SKM-1 (cell line): ENCODE data around the gene SDHAF4.
"Not testable (repeated sequence)": the region's sequence is repeated elsewhere in the genome, so short reads cannot be mapped to it uniquely, and the experiment has no call there.

ENCODE experiments used
- DNase-seq: peaks from one replicate; lab custom pipeline; 2025; ENCODE audit not compliant: unreplicated experiment; lab: John Stamatoyannopoulos, UW

Gene SDHAF4

DNA sequence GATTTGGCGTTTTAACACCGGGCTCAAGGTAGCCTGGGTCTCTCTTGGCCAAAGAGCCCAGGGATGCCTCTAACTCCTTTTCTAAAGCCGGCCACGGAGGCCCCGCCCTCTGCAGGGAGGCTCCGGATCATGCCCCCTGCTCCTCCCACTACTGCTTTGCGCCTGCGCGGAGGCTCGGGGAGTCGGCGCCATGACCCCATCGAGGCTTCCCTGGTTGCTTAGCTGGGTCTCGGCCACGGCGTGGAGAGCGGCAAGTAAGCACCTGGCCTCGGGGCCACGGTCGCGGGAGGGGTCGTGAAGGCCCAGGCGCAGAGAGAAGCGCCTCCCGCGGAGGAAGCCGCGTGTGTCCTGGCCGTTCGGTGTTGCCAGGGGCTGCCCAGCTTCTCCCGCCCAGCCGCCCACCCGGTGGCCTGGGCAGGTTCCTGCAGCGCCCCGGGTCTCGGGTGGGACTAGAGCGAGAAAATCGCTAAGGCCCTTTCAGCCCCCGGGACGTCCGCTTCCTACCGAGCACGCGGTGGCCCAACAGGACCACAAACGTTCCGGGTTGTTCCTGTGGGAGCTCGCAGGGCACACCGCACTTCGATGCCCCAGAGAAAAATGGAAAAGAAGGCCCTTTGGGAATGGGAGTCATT is at the start of gene SDHAF4:
SDHAF4 (plus strand) TSS at position 180 of the 632 bp plus-strand sequence; CDS start at position 191, 11 bp downstream.
- peak; percentile 66 for DNase-seq

DNA sequence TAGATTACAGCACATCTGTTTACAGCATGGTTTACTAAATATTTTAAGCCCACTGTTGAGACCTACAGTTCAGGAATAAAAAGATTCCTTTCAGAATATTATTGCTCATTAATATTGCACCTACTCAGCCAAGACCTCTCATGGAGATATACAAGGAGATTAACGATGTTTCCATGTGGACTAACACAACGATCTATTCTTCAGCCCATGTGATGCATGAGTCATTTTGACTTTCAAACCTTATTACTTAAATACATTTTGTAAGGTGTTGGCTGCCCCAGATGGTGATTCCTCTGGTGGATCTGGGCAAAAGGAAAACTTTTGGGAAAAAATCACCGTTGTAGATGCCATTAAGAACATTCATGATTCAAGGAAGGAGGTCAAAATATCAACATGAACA is 48.0 kb upstream of the SDHAF4 start:
- DNase-seq = no peak

DNA sequence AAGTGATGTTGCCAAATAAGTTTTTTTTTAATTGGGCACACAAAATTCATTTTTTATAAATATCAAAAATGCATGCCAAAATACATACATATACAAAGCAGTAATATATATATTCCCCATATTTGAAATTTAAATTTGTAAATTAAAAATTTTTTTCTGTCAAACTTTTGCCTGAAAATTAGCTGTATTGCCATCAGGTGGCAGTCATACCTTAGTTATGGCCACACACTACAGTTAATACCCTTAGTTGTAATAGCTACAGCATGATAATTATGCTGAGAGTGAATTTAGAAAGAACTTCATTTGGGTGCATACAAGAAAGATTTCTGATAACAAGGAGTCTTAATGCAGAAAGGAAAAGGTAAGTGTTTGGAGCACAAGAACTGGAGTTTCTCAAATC is 46.2 kb upstream of the SDHAF4 start:
- no peak for DNase-seq

DNA sequence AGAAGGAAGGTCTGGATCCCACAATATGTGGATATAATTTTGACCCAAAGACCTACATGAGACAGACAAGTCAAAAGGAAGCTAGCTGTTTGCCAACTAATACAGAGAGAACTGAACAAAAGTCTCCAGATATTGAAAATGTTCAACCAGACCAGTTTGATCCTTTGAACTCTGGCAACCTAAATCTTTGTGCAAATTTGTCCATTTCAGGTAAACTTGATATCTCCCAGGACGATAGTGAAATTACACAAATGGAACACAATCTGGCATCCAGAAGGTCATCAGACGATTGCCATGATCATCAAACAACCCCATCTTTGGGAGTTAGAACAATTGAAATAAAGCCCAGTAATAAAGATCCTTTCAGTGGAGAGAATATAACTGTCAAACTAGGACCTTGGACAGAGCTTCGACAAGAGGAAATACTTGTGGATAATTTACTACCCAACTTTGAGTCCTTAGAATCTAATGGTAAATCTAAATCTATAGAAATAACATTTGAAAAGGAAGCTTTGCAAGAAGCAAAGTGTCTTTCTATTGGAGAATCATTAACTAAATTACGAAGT is 41.9 kb upstream of the SDHAF4 start:
- DNase-seq = no peak

DNA sequence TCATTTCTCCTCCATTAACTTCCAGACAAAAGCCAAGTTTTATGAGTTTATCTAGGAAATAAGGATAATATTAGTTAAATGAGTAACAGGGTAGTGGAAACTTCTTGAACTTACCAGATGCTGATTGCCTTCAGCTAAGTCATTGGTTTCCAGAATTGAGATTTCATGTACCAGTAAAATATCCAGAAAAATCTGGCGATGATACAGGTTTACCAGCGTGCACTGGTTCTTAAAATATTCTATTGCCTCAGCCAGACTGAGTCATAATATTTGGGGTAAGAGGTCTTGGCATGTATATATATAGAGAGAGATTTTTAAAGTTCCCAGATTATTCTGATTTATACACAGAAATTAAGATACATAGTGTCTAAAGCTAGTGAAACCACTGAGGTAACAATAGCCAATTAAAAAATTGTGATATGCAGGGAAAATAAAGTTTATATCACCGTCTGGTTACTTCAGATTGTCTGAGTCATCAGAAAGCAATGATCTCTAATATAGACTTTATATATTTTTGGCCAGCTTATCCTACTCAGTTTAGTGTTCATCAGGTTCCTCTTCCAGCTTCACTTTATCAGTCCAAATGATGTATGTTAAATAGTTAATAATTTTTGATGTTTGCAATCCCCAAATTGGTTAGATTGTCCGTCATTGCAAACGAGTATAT is 39.5 kb upstream of the SDHAF4 start:
- DNase-seq = no peak

DNA sequence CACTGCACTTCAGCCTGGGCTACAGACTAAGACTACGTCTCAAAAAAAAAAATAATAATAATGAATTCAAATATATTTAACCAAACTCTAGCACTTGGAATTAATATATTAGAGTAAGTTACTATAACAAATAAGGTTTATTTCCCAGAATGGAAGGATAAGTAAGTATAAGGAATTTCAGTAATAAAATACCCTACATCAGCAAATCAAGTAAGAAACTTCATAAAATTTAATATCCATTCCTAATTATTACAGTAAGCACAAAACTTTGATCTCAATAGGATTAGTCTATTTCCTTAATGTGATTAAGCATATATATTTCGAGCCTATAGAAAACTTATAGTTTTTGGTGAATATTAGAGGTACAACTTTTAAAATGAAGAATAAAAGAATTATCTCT is 36.7 kb upstream of the SDHAF4 start:
- DNase-seq = no peak

DNA sequence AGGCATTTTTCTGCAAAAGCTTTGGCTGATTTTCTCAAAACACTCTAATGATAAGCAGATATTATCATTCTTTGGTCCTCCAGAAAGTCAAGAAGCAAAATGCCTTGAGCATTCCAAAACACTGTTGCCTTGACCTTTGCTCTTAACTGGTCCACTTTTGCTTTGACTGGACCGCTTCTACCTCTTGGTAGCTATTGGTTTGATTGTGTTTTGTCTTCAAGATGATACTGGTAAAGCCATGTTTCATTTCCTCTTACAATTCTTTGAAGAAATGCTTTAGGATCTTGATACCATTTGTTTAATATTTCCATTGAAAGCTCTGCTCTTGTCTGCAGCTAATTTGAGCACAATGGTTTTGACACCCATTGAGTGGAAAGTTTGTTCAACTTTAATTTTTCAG is 35.6 kb upstream of the SDHAF4 start:
- DNase-seq = no peak

DNA sequence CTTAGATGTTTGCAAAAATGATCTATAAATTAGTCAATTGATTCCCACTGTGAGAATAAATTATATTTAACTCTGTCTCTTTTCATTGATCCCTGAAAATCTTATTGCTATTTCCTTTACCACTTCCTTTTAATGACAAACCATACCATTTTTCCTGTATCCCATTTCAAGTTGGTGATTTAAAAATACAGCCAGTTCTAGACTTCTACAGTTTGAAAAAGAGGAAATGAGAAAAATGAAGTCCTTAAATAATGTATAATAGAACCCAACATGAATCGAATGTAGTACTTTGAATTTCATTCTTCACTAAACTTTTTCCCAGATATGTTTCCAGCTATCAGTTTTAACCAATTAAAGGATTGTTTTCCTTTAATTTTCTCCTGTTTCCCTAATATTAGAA is 29.5 kb upstream of the SDHAF4 start:
- DNase-seq = no peak

DNA sequence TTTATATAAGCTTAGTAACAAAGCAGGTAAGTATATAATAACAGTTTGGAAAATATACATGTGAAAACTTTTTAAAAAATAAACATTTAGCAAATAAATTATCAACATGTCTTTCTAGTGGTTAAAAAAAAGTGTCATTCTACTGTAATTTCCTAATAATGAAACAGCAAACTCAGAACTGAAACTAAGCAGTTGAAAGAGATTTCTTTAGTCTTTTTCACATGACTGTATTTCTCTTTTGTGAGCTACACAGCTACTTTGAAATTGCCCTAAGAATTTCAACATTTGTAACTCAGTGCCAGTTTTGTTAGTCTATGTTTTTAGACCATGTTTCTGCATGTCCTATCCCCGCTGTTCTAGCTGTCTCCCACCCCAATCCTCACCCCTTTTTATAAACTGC is 28.4 kb upstream of the SDHAF4 start:
- DNase-seq = no peak

DNA sequence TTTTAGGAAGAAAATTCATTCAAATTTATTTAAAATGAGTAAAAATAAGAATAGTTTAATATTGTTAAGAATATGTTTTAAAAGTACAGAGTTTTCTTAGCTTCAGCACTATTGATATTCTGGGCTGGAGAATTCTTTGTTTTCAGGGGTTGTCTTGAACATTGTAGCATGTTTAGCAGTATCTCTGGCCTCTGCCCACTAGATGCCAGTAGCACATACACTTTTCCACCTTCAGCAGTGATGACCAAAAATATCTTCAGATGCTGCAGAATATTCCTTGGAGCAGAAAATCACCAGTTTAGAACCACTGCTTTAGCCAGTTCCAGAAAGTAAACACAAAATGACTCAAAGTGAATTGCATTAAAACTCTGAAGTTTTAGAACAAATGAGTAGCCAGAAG is 19.4 kb upstream of the SDHAF4 start:
- DNase-seq = no peak

DNA sequence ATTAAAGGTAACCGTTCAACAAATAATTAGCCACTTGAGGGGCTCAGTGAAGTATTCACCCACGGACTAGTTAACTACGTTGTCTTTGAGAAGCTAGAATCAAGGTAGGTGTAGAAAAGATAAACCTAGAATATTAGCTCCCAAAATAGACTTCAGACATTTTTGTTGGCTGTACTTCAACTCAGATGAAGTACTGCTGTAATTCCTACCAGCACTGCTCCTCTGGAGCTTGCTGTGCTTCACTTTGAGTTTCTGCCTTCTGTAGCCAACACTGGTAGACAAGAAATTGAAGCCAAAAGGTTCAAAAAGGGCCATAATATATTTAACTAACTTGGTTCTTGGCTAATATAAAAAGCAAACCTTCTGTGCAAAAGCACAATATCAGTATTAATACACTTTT is 18.8 kb upstream of the SDHAF4 start:
- no peak for DNase-seq

DNA sequence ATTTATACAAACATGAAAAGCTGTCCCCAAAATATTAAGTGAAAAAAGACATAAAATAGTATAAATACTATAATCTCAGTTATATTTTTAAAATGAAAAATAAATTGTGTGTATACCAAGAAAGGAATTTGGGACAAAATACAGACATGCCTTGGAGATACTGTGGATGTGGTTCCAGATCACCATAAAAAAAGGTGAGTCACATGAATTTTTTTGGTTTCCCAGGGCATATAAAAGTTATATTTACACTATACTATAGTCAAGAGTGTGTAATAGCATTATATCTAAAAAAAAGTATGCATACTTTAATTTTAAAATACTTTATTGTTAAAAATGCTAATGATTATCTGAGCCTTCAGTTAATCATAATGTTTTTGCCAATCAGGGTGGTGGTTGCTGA is 17.4 kb upstream of the SDHAF4 start:
- no peak for DNase-seq

DNA sequence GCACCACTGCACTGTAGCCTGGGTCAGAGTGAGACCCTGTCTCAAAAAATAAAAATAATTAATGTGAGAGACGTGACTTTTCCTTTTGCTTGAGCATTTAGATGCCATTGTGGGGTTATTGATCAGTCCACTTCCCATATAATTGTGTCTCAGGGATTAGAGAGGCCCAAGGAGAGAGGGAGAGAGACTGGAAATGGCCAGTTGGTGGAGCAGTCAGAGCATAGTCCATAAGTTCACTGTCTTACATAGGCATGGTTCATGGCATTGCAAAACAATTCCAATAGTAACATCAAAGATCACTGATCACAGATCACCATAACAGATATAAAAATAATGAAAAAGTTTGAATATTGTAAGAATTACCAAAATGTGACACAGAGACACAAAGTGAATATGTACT is 15.2 kb upstream of the SDHAF4 start:
- DNase-seq = no peak

DNA sequence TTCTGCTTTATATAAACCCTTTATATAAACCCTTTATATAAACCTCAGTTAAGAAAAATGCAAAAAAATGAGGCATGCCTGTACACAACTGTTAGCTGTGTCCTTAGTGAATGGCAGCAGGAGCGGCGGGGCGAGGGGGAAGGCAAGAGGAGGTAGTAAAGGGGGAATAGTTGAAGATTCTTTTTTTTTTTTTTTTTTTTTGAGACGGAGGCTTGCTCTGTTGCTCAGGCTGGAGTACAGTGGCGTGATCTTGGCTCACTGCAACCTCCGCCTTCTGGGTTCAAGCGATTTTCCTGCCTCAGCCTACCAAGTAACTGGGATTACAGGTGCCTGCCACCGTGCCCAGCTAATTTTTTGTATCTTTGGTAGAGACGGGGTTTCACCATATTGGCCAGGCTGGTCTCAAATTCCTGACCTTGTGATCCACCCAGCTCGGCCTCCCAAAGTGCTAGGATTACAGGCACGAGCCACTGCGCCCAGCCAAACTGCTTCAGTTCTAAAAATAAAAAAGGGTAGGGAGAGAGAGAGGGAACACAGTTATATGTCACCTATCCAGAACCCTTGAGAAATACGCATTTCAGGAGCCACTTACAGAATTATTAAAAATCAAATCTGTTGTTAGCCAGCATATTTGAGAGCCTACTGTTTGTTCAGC is 14.3 kb upstream of the SDHAF4 start:
- not testable (repeated sequence) for DNase-seq

DNA sequence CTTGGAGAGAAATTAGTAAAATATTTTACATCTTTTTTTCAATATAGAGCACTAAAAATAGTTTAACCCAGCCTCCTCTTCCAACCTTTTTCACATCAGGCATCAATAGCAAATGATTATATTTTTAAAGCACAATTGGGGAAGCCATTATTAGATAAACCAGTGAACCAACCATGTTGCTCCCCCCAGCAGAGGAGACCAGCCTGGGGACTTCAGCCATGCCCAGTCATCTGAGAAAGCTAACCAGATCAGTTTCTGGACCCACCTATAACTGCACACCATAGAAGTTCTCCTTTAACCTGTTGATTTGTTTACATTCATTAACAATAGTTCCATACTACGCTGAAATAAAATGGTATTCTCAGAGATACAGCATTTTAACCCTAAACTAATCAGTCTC is 13.8 kb upstream of the SDHAF4 start:
- DNase-seq = no peak

DNA sequence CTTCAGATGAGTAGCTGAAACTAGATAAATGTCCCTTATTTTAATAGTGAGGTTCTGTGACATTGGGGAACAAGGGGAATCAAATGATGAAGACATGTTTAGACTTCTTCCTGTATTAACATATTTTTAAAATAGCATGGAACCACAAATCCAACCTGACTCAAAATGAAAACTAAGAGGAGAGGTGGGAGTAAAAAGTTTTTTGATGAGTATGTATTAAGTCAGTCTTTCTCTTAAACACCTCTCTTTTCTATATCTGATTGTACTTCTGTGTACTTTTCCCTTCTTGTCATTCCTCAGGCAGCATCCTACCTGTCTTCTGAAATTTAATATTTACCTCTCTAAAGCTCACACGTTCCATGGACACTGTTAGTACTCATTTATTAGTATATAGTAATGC is 8.7 kb upstream of the SDHAF4 start:
- DNase-seq = no peak

DNA sequence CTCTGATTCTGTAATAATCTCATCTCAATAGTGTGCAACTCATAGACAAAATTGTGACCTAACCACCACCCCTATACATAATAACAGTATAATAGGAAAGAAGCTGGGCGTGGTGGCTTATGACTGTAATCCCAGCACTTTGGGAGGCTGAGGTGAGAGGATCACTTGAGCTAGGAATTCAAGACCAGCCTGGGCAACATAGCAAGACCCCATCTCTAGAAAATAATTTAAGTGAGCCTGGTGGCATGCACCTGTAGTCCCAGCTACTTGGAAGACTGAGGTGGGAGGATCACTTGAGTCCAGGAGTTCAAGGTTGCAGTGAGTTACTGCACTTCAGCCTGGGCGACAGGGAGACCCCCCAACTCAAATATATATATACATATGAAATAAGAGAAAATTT is 4.3 kb upstream of the SDHAF4 start:
- DNase-seq = not testable (repeated sequence)

DNA sequence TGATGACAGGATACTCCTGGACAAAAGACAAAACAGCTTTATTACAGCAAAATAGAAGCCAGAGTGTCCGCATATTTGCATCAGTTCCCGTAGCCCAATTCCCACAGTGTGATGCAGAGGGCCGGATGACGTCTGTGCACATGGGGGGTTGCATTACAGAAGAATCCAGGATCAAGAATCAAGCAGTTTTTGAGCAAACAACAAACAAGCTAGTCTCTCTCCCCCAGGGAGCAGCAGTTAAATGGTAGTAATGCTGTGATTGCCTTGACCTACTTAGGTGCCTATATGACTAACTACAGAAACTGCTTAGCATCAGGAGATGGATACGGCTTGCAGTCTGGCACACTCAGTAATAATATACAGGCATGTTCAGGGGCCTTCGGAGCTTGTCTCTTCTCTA is 3.2 kb upstream of the SDHAF4 start:
- no peak for DNase-seq

DNA sequence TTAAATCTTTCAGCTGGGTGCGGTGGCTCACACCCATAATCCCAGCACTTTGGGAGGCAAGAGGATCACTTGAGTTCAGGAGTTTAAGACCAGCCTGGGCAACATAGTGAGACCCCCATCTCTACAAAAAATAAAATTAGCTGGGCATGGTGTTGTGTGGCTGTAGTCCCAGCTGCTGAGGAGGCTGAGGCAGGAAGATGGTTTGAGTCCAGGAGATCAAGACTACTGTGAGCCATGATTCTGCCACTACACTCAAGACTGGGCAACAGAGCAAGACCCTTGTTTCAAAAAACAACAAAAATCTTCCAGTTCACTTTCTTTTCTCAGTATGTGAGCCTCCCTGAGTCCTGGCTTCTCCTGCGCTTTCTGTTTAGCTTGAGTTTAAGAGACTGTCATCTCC is 7.9 kb downstream of the SDHAF4 start:
- DNase-seq = no peak

DNA sequence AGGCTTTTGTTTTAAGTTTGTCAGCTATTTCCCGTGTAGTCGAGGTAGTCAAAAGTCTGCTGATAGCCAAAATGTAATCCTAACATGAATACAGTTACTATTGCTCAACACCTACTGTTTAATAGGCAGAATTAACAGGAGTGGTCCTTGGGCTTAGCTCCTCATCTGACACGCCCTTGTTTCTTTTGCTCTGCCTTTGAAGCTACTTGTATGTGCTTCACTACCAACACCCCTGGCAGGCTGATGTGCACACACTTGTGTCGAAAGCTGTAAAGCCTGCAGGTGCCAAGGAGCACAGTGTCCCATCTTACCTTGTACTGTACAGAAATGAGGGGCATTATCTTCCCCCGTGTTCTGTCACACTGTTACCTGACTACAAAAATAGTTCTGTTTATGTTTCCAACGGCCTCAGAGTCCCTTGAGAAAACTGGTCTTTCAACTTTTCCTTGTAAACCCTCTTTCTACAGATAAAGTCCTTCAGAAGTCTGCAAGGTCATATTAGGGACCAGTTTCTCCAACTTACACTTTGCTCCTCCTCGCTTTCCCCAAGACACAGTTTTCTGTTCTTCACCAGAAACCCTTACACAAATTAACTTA is 9.3 kb downstream of the SDHAF4 start:
- DNase-seq = no peak

DNA sequence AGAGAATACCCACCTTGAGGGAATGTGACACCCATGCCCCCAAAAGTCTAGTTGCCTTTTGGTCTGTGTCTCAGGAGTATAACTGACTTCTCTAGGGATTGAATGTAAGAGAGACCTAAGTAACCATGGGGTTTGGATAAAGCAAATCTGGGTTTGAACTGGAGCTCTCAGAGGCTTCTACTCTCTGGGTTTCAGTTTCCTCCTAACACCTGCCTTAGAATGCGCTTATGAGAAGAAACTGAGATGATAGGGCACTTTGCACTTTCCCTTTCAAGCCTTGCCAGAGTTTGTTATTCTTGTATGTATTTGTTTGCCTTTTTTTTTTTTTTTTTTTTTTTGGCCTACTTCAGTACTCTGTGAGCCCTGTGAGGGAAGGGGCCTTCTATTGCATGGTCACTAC is 19.4 kb downstream of the SDHAF4 start:
- no peak for DNase-seq

DNA sequence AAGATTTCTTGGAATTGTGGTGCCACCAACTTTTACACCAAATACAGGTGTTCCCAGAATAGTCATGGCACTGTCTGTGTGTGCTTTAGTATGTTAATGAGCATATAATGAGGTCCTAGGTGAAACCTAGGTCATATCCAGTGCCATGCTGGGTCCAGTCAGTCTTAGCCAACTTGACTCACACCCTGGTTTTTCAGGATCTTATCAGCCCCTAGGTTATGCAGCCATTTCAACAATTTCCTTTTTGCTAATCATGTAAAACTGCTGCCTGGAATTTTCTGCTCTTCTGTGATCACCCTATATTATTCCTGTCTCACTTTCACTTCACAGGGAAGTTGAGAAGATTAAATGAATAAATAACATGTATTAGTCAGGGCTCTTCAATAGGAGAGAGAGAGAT is 23.7 kb downstream of the SDHAF4 start:
- no peak for DNase-seq
